Activated T-helper 1 cell treated with anti-CD3 and anti-CD28 coated beads, Interleukin-2, amount 50 U/mL, for 16 hours (primary cell): Measurements from ENCODE around the gene CNTNAP2.
"Not testable (repeated sequence)": the region's sequence is repeated elsewhere in the genome, so short reads cannot be mapped to it uniquely, and the experiment has no call there.

Source experiments
- DNase-seq, 2 donors: peaks; one replicate each; pipeline ENCODE4 v3.0.0-alpha.2; 2020; ENCODE audit warnings: low read depth in 1 of 2, low spot score in 1 of 2

The CNTNAP2 gene

GRCh38 chr7:148319316-148319808, 2202.8 kb downstream of the CNTNAP2 start:
- no peak for DNase-seq

GRCh38 chr7:148325208-148325607, 2208.6 kb downstream of the CNTNAP2 start:
- no peak for DNase-seq

GRCh38 chr7:148327379-148327778, 2210.8 kb downstream of the CNTNAP2 start:
- DNase-seq: no peak

- DNase-seq: no peak
These were observed 2212.3 kb downstream of the CNTNAP2 start for GRCh38 chr7:148328906-148329305.

GRCh38 chr7:148330124-148330818, 2213.7 kb downstream of the CNTNAP2 start:
- no peak for DNase-seq

- no peak for DNase-seq
These were observed 2214.2 kb downstream of the CNTNAP2 start for GRCh38 chr7:148330822-148331221.

- not testable (repeated sequence) for DNase-seq
These were observed 2214.9 kb downstream of the CNTNAP2 start for GRCh38 chr7:148331456-148331855.

GRCh38 chr7:148332191-148333186, 2215.9 kb downstream of the CNTNAP2 start:
- no peak for DNase-seq

- DNase-seq: no peak
These were observed 2217.9 kb downstream of the CNTNAP2 start for GRCh38 chr7:148334441-148334956.

GRCh38 chr7:148334959-148335577, 2218.5 kb downstream of the CNTNAP2 start:
- no peak for DNase-seq

- DNase-seq: no peak
These were observed 2219.2 kb downstream of the CNTNAP2 start for GRCh38 chr7:148335790-148336189.

GRCh38 chr7:148336411-148336810, 2219.8 kb downstream of the CNTNAP2 start:
- no peak for DNase-seq

GRCh38 chr7:148337246-148337965, 2220.8 kb downstream of the CNTNAP2 start:
- no peak for DNase-seq

- DNase-seq: no peak
These were observed 2221.6 kb downstream of the CNTNAP2 start for GRCh38 chr7:148337995-148338747.

- no peak for DNase-seq
These were observed 2224.1 kb downstream of the CNTNAP2 start for GRCh38 chr7:148340438-148341280.

- DNase-seq: no peak
These were observed 2227.8 kb downstream of the CNTNAP2 start for GRCh38 chr7:148344406-148344805.

- no peak for DNase-seq
These were observed 2231.4 kb downstream of the CNTNAP2 start for GRCh38 chr7:148347981-148348380.

- no peak for DNase-seq
These were observed 2231.9 kb downstream of the CNTNAP2 start for GRCh38 chr7:148348466-148348865.

- DNase-seq: no peak
These were observed 2239.7 kb downstream of the CNTNAP2 start for GRCh38 chr7:148356303-148356702.
